HCT116 (cell line): ENCODE measurements around the gene GDI1. TPM values are rescaled to one million over a fixed set of nuclear protein-coding genes. Genes with fewer than 3 reads are reported as not detected.

Experiments used
- ATAC-seq: fragments of 200-7000 bp; cut with Tn5 transposase; 2 replicates; pipeline ENCODE4 v1.9.1; 2020; ENCODE audit warnings: mild to moderate bottlenecking, moderate library complexity
- BruUV-seq: library from RNA; stranded (reverse); fragments of 400-500 nt; replicated peaks from 2 replicates; lab custom pipeline; 2021; lab: Mats Ljungman, UMichigan
- CTCF ChIA-PET: fragments of 300-600 bp; sonication (Branson Sonifier 250); formaldehyde crosslinking; loops from one replicate; lab custom pipeline; 2021; ENCODE audit warnings: antibody characterized with exemption; lab: Charles Lee
- POLR2A ChIA-PET: fragments of 300-600, 350-600 bp; sonication (Branson Sonifier 250); formaldehyde crosslinking; loops from one replicate; lab custom pipeline; 2021; ENCODE audit warnings: antibody characterized with exemption; lab: Charles Lee
- RAD21 ChIA-PET, 2 experiments: fragments of 300-600 bp; sonication (Branson Sonifier 250); formaldehyde crosslinking; loops; one replicate each; lab custom pipeline; 2023; ENCODE audit warnings: low total read pairs in 2 of 2; ENCODE audit not compliant: uncharacterized antibody in 2 of 2, unreplicated experiment in 2 of 2, low non-redundant PET in 1 of 2; lab: Charles Lee
- DNase-seq: peaks from one replicate; pipeline ENCODE4 v3.0.0-alpha.2; 2010; ENCODE audit warnings: low read depth, low spot score
- H2AFZ ChIP-seq: fragments of 200-600 bp; shearing (Covaris generic), sonication (generic); 2 replicates; pipeline ENCODE4 v1.6.1; 2017; ENCODE audit warnings: low read depth, mixed run types, mixed read lengths, antibody characterized with exemption, low read length; ENCODE audit not compliant: poor library complexity, severe bottlenecking
- H3K27ac ChIP-seq: 2 replicates; pipeline ENCODE4 v1.5.1; 2012; ENCODE audit warnings: low read depth, low read length
- H3K27me3 ChIP-seq: fragments of 200-600 bp; sonication (generic); 2 replicates; pipeline ENCODE4 v1.6.1; 2016; ENCODE audit warnings: mixed run types, low read length, mixed read lengths; ENCODE audit not compliant: insufficient read depth
- H3K36me3 ChIP-seq, 2 experiments: fragments of 200-500 bp in 1 of 2; fragments of 200-600 bp in 1 of 2; sonication (Bioruptor generic) in 1 of 2; sonication (generic) in 1 of 2; 2 replicates each; pipeline versions ENCODE4 v1.5.1 to v1.6.1; 2014 to 2016; ENCODE audit warnings: low read length in 2 of 2, inconsistent platforms in 1 of 2, mixed read lengths in 1 of 2, mixed run types in 1 of 2; ENCODE audit not compliant: insufficient read depth in 2 of 2, control insufficient read depth in 1 of 2
- H3K4me1 ChIP-seq, 2 experiments: fragments of 200-600 bp in 1 of 2; sonication (generic) in 1 of 2; 2 replicates each; pipeline versions ENCODE4 v1.5.1 to v1.6.1; 2012 to 2017; ENCODE audit warnings: low read length in 2 of 2, inconsistent platforms in 1 of 2, mild to moderate bottlenecking in 1 of 2, mixed read lengths in 1 of 2, mixed run types in 1 of 2, moderate library complexity in 1 of 2; ENCODE audit not compliant: insufficient read depth in 2 of 2, control insufficient read depth in 1 of 2
- H3K4me2 ChIP-seq: fragments of 200-600 bp; sonication (generic); 2 replicates; pipeline ENCODE4 v1.6.1; 2017; ENCODE audit warnings: mixed run types, low read length, mixed read lengths
- H3K4me3 ChIP-seq, 2 experiments: fragments of 200-600 bp in 1 of 2; sonication (generic) in 1 of 2; replicated peaks in 1 of 2; 2 replicates each; pipeline ENCODE4 v1.5.1; 2011 to 2016; ENCODE audit warnings: low read length in 2 of 2, control low read depth in 1 of 2, low read depth in 1 of 2, mild to moderate bottlenecking in 1 of 2, mixed read lengths in 1 of 2, mixed run types in 1 of 2
- H3K79me2 ChIP-seq: fragments of 200-600 bp; sonication (generic); 2 replicates; pipeline ENCODE4 v1.6.1; 2017; ENCODE audit warnings: mild to moderate bottlenecking, mixed run types, low read length, moderate library complexity, mixed read lengths; ENCODE audit not compliant: insufficient read depth
- H3K9ac ChIP-seq: fragments of 200-600 bp; sonication (generic); 2 replicates; pipeline ENCODE4 v1.6.1; 2016; ENCODE audit warnings: low read length, mixed read lengths
- H3K9me2 ChIP-seq: fragments of 200-600 bp; sonication (generic), shearing (Covaris generic); 2 replicates; pipeline ENCODE4 v1.6.1; 2017; ENCODE audit warnings: mixed run types, mild to moderate bottlenecking, moderate library complexity; ENCODE audit not compliant: insufficient read depth
- H3K9me3 ChIP-seq, 2 experiments: fragments of 200-500 bp in 1 of 2; fragments of 200-600 bp in 1 of 2; sonication (Bioruptor generic) in 1 of 2; sonication (generic) in 1 of 2; 2 replicates each; pipeline ENCODE4 v1.6.1; 2014 to 2017; ENCODE audit warnings: low read length in 2 of 2, mixed read lengths in 2 of 2, inconsistent platforms in 1 of 2, low read depth in 1 of 2, mild to moderate bottlenecking in 1 of 2, mixed run types in 1 of 2, moderate library complexity in 1 of 2; ENCODE audit not compliant: control insufficient read depth in 1 of 2, insufficient read depth in 1 of 2
- H4K20me1 ChIP-seq: fragments of 200-600 bp; sonication (generic), shearing (Covaris generic); 2 replicates; pipeline ENCODE4 v1.6.1; 2017; ENCODE audit warnings: mixed run types, mild to moderate bottlenecking, moderate library complexity; ENCODE audit not compliant: insufficient read depth
- CBX3 ChIP-seq: IDR thresholded peaks from 2 replicates; pipeline ENCODE4 v1.6.1; 2012; ENCODE audit warnings: low read depth
- EGR1 ChIP-seq: IDR thresholded peaks from 2 replicates; pipeline ENCODE4 v1.6.1; 2012; ENCODE audit warnings: low read depth
- EZH2phosphoT487 ChIP-seq: fragments of 200-600 bp; IDR thresholded peaks from 2 replicates; pipeline ENCODE4 v1.6.1; 2018; ENCODE audit warnings: antibody characterized with exemption, borderline replicate concordance
- FOSL1 ChIP-seq: IDR thresholded peaks from 2 replicates; pipeline ENCODE4 v1.6.1; 2012; ENCODE audit warnings: low read depth
- JUND ChIP-seq: IDR thresholded peaks from 2 replicates; pipeline ENCODE4 v1.6.1; 2012
- RAD21 ChIP-seq: IDR thresholded peaks from 2 replicates; pipeline ENCODE4 v1.6.1; 2012; ENCODE audit warnings: low read depth, mild to moderate bottlenecking
- SP1 ChIP-seq: IDR thresholded peaks from 2 replicates; pipeline ENCODE4 v1.6.1; 2012; ENCODE audit warnings: low read depth
- SRF ChIP-seq: IDR thresholded peaks from 2 replicates; pipeline ENCODE4 v1.6.1; 2012; ENCODE audit warnings: low read depth
- TCF7L2 ChIP-seq: IDR thresholded peaks from 2 replicates; pipeline ENCODE4 v1.7.0; 2011; ENCODE audit warnings: borderline replicate concordance, inconsistent platforms; ENCODE audit not compliant: insufficient read depth, insufficient read length; ENCODE audit errors: extremely low read depth
- ZFX ChIP-seq: fragments of 450-650 bp; IDR thresholded peaks from 2 replicates; pipeline ENCODE4 v1.6.1; 2017
- intact Hi-C: fragments of 100-400 bp; cut with micrococcal nuclease; formaldehyde crosslinking; loops from 2 replicates; pipeline ENCODE4 v1.10.0; 2022
- total RNA-seq: library from RNA; stranded (reverse); gene quantifications from one replicate; pipeline ENCODE4 v1.2.1, GENCODE V29; 2021; ENCODE audit not compliant: unreplicated experiment
- TF ChIP-seq, protein P1 (sequence below): IDR thresholded peaks from 2 replicates; pipeline ENCODE4 v1.6.1; 2011; ENCODE audit warnings: mild to moderate bottlenecking, low read length, moderate library complexity; ENCODE audit not compliant: insufficient replicate concordance; ENCODE audit errors: extremely low read depth
- TF ChIP-seq, protein P2 (sequence below): IDR thresholded peaks from 2 replicates; pipeline ENCODE4 v1.6.1; 2012
- TF ChIP-seq, protein P3 (sequence below): IDR thresholded peaks from 2 replicates; pipeline ENCODE4 v1.6.1; 2012; ENCODE audit warnings: low read depth

The GDI1 gene
- total RNA-seq, 1 experiment from 2014 or later: 122 TPM

DNA sequence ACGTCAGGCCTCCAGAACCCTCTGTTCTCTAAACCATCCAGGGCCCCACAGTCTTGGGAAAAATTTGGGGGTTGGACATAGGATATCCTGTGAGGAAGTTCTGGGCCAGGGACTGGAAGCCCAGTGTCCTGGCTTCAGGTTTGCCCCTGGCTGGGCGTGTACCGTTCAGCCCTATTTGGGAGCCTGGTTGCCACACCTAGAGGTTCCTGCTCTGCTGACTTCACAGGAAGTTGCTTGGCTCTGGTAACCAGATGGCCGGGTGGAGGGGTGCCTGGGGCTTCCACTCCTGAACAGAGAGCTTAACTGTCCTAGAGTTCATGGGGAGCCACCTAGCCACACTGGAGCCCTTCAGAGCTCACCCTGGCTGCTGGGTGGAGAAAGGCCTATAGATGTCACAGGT, 24.5 kb upstream of the GDI1 start:
- ChIA-PET CTCF (interaction anchor here (1.0 to 1.5 kb wide), 2 partner anchors 13 to 39 kb away, joined by 4 read pairs; no protein-coding TSS in a partner anchor), POLR2A (interaction anchor here (1.0 to 2.2 kb wide), 4 partner anchors 13 to 114 kb away, joined by 3 to 9 read pairs (median 4); partner anchors contain the start of genes RPL10 and SLC10A3), RAD21 (no interaction called here)
- Histone ChIP-seq H2AFZ (no peak overlapping the region), H3K9me3 (no peaks in the 10 kb centered on the region), H3K36me3 (no peaks in the 10 kb centered on the region), H3K27me3 (no peaks in the 10 kb centered on the region), H3K4me3 (peak overlapping the region; percentile 54 to 66), H3K4me1 (peaks cover 15 to 35% of the 10 kb centered on the region in 2 experiments), H4K20me1 (no peaks in the 10 kb centered on the region), H3K4me2 (peak overlapping the region; percentile 82), H3K9ac (peak overlapping the region; percentile 78), H3K79me2 (no peaks in the 10 kb centered on the region), H3K9me2 (no peaks in the 10 kb centered on the region), H3K27ac (peak overlapping the region; percentile 91)
- ATAC-seq: peak; percentile 1; the same call in 1 of the 2 replicates
- no peak for TF ChIP-seq CBX3
- TF ChIP-seq, protein P1, sequence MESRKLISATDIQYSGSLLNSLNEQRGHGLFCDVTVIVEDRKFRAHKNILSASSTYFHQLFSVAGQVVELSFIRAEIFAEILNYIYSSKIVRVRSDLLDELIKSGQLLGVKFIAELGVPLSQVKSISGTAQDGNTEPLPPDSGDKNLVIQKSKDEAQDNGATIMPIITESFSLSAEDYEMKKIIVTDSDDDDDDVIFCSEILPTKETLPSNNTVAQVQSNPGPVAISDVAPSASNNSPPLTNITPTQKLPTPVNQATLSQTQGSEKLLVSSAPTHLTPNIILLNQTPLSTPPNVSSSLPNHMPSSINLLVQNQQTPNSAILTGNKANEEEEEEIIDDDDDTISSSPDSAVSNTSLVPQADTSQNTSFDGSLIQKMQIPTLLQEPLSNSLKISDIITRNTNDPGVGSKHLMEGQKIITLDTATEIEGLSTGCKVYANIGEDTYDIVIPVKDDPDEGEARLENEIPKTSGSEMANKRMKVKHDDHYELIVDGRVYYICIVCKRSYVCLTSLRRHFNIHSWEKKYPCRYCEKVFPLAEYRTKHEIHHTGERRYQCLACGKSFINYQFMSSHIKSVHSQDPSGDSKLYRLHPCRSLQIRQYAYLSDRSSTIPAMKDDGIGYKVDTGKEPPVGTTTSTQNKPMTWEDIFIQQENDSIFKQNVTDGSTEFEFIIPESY: no peak
- TF ChIP-seq TCF7L2: no peak
- TF ChIP-seq FOSL1: no peak
- intact Hi-C loops: no loop called here
- TSS peak; percentile 37 for BruUV-seq
- DNase-seq: no peak

DNA sequence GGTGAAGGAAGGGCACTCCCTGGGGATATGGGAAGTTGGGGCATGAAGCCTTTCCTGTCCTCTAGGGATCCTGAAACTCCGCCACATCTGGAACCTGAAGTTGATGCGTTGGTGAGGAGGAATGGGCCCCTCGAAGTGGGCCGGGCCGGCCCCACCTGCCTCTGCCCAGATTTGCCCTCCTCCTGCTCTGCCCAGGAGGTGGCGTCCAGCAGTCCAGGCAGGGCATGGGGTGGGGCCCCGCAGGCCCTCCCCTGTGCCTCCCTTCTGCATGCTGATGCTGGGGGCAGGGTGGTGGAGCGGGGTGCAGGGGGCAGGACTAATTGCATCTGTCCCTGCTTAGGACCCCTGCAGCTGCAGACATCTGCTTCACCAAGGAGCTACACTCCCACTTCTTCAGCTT, 23.8 kb upstream of the GDI1 start:
- H3K9me2 ChIP-seq: no peaks in the 10 kb centered on the region
- no peaks in the 10 kb centered on the region for H3K36me3 ChIP-seq
- no peak overlapping the region for H2AFZ ChIP-seq
- DNase-seq (no peak), ATAC-seq (no peak)
- H3K4me1 ChIP-seq: peaks cover 15 to 35% of the 10 kb centered on the region in 2 experiments
- intact Hi-C loops: no loop called here
- H3K4me2 ChIP-seq: peak overlapping the region; percentile 82; the same call in 1 of the 2 replicates
- no peaks in the 10 kb centered on the region for H3K27me3 ChIP-seq
- BruUV-seq: no TSS peak
- POLR2A ChIA-PET: no interaction called here
- H3K9ac ChIP-seq: no peak overlapping the region
- CTCF ChIA-PET: interaction anchor here (1.5 kb wide), 1 partner anchor 12 kb away, joined by 4 read pairs; no protein-coding TSS in a partner anchor
- RAD21 ChIA-PET: no interaction called here
- no peaks in the 10 kb centered on the region for H3K9me3 ChIP-seq
- H4K20me1 ChIP-seq: no peaks in the 10 kb centered on the region
- no peaks in the 10 kb centered on the region for H3K79me2 ChIP-seq
- no peak overlapping the region for H3K4me3 ChIP-seq
- H3K27ac ChIP-seq: peak overlapping the region; percentile 91; the same call in 1 of the 2 replicates
- TF ChIP-seq ZFX (no peak), SRF (no peak), SP1 (no peak), JUND (no peak), RAD21 (no peak), EGR1 (no peak), EZH2phosphoT487 (no peak)
- TF ChIP-seq, protein P2, sequence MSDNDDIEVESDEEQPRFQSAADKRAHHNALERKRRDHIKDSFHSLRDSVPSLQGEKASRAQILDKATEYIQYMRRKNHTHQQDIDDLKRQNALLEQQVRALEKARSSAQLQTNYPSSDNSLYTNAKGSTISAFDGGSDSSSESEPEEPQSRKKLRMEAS: no peak
- TF ChIP-seq, protein P1: no peak
- TF ChIP-seq, protein P3, sequence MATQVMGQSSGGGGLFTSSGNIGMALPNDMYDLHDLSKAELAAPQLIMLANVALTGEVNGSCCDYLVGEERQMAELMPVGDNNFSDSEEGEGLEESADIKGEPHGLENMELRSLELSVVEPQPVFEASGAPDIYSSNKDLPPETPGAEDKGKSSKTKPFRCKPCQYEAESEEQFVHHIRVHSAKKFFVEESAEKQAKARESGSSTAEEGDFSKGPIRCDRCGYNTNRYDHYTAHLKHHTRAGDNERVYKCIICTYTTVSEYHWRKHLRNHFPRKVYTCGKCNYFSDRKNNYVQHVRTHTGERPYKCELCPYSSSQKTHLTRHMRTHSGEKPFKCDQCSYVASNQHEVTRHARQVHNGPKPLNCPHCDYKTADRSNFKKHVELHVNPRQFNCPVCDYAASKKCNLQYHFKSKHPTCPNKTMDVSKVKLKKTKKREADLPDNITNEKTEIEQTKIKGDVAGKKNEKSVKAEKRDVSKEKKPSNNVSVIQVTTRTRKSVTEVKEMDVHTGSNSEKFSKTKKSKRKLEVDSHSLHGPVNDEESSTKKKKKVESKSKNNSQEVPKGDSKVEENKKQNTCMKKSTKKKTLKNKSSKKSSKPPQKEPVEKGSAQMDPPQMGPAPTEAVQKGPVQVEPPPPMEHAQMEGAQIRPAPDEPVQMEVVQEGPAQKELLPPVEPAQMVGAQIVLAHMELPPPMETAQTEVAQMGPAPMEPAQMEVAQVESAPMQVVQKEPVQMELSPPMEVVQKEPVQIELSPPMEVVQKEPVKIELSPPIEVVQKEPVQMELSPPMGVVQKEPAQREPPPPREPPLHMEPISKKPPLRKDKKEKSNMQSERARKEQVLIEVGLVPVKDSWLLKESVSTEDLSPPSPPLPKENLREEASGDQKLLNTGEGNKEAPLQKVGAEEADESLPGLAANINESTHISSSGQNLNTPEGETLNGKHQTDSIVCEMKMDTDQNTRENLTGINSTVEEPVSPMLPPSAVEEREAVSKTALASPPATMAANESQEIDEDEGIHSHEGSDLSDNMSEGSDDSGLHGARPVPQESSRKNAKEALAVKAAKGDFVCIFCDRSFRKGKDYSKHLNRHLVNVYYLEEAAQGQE: no peak
